RWPE2 (cell line): ENCODE data around the gene SERPINB3.
"Not testable (repeated sequence)": the region's sequence is repeated elsewhere in the genome, so short reads cannot be mapped to it uniquely, and the experiment has no call there.

Source experiments
- ATAC-seq: fragments of 200-7000 bp; cut with Tn5 transposase; 3 replicates; pipeline ENCODE4 v1.9.1; 2021; ENCODE audit warnings: low read depth
- DNase-seq: peaks from one replicate; pipeline ENCODE4 v3.0.0-alpha.2; 2020; ENCODE audit warnings: low spot score
- H3K27ac ChIP-seq: fragments of 450-650 bp; 2 replicates; pipeline ENCODE4 v1.5.1; 2017; ENCODE audit warnings: mild to moderate bottlenecking; ENCODE audit not compliant: poor library complexity, severe bottlenecking
- H3K27me3 ChIP-seq: fragments of 250-450 bp; sonication (Bioruptor Pico); 2 replicates; pipeline ENCODE4 v1.5.1; 2021; ENCODE audit warnings: mild to moderate bottlenecking, moderate library complexity; ENCODE audit not compliant: insufficient read depth, poor library complexity, severe bottlenecking
- H3K36me3 ChIP-seq: fragments of 250-450 bp; sonication (Bioruptor Pico); 2 replicates; pipeline ENCODE4 v1.5.1; 2020; ENCODE audit warnings: low read depth, mild to moderate bottlenecking, moderate library complexity
- H3K4me1 ChIP-seq: fragments of 250-450 bp; sonication (Bioruptor Pico); 2 replicates; pipeline ENCODE4 v1.5.1; 2021; ENCODE audit warnings: mild to moderate bottlenecking, moderate library complexity; ENCODE audit not compliant: insufficient read depth, poor library complexity, severe bottlenecking
- H3K4me3 ChIP-seq: fragments of 250-450 bp; sonication (Bioruptor Pico); 2 replicates; pipeline ENCODE4 v1.5.1; 2021; ENCODE audit warnings: mild to moderate bottlenecking, moderate library complexity; ENCODE audit not compliant: severe bottlenecking
- H3K9me3 ChIP-seq: fragments of 250-450 bp; sonication (Bioruptor Pico); 2 replicates; pipeline ENCODE4 v1.5.1; 2021; ENCODE audit warnings: mild to moderate bottlenecking, moderate library complexity; ENCODE audit not compliant: severe bottlenecking
- TF ChIP-seq, protein P1 (sequence below): fragments of 450-650 bp; IDR thresholded peaks from one replicate; pipeline ENCODE4 v1.5.1; 2017; ENCODE audit warnings: mild to moderate bottlenecking, moderate library complexity; ENCODE audit not compliant: poor library complexity, severe bottlenecking

SERPINB3 gene

DNA sequence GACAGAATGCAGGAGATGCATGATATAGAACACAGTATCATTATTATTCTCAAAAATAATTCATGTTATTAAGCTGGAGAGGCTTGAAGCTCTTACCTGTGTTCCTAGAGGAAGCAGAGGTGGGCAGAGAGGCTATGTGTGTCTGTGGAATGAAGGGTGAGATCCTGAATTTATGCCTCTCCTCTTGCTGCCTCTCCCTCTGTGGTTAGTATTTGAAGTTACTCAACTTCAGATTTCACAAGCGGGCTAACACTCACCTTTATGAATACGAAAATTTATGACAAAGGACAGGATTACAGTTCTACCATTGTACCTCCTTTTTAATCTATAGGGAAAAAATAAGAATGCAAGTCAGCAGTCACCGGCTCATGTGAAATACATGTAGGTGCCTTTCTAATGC lies at the start of gene SERPINB3:
SERPINB3 (minus strand) TSS at position 144 of the 400 bp plus-strand sequence. CDS start 677 bp downstream, outside the sequence.
- not testable (repeated sequence) for H3K4me3 ChIP-seq, H3K9me3 ChIP-seq, H3K36me3 ChIP-seq, DNase-seq, H3K27me3 ChIP-seq
- Histone ChIP-seq H3K4me1 (peaks cover 24% of the 10 kb centered on the region), H3K27ac (peak within 1 kb of the TSS; percentile 52)
- ATAC-seq = peak; percentile 79

DNA sequence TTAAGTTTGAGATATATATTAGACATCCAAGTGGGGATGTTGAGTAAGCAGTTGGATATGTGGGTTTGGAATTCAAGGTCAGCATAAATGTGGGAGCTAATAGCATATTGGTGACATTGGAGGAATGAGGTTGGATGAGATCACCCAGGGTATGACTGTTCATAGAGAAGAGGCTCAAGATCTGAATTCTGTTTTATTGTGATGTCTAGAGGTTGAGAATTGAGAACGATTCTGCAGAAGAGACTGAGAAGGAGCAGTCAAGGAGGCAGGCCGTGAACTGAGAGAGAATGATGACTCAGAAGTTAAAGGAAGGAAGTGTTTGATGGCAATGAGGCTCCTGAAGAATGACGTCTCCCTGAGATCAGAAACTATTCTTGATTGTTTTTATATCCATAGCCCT lies 47.0 kb upstream of the SERPINB3 start:
- no peaks in the 10 kb centered on the region for H3K27me3 ChIP-seq
- DNase-seq = no peak

DNA sequence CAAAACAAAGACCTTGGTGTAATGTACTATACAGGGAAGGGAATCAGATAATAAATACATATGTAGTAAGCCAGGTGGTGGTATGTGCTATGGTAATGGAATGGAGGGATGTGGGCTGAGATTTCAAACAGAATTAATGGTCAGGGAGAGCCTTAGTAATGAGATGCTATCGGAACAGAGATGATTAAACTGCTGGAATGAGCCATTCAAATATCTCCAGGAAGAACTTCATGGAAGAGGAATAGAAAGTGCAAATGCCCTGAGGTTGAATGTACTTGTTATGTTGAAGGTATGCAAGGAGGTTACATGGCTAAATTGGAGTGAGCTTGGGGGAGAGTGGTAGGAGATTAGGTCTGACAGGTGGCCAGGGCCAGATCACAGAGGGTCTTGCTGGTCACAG lies 46.1 kb upstream of the SERPINB3 start:
- no peak overlapping the region for H3K4me3 ChIP-seq
- H3K36me3 ChIP-seq = no peaks in the 10 kb centered on the region
- no peak for ATAC-seq
- TF ChIP-seq, protein P1, sequence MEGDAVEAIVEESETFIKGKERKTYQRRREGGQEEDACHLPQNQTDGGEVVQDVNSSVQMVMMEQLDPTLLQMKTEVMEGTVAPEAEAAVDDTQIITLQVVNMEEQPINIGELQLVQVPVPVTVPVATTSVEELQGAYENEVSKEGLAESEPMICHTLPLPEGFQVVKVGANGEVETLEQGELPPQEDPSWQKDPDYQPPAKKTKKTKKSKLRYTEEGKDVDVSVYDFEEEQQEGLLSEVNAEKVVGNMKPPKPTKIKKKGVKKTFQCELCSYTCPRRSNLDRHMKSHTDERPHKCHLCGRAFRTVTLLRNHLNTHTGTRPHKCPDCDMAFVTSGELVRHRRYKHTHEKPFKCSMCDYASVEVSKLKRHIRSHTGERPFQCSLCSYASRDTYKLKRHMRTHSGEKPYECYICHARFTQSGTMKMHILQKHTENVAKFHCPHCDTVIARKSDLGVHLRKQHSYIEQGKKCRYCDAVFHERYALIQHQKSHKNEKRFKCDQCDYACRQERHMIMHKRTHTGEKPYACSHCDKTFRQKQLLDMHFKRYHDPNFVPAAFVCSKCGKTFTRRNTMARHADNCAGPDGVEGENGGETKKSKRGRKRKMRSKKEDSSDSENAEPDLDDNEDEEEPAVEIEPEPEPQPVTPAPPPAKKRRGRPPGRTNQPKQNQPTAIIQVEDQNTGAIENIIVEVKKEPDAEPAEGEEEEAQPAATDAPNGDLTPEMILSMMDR = no peak
- H3K27me3 ChIP-seq = no peaks in the 10 kb centered on the region
- no peak for DNase-seq
- no peaks in the 10 kb centered on the region for H3K4me1 ChIP-seq
- no peaks in the 10 kb centered on the region for H3K9me3 ChIP-seq
- no peak overlapping the region for H3K27ac ChIP-seq

More for the DNA sequence above, 47.0 kb upstream of the SERPINB3 start:
- Histone ChIP-seq H3K4me3 (no peak overlapping the region), H3K9me3 (no peaks in the 10 kb centered on the region), H3K4me1 (no peaks in the 10 kb centered on the region), H3K27ac (no peak overlapping the region), H3K36me3 (no peaks in the 10 kb centered on the region)
- TF ChIP-seq, protein P1 = no peak
- peak; percentile 14; the same call in 1 of the 3 replicates for ATAC-seq

DNA sequence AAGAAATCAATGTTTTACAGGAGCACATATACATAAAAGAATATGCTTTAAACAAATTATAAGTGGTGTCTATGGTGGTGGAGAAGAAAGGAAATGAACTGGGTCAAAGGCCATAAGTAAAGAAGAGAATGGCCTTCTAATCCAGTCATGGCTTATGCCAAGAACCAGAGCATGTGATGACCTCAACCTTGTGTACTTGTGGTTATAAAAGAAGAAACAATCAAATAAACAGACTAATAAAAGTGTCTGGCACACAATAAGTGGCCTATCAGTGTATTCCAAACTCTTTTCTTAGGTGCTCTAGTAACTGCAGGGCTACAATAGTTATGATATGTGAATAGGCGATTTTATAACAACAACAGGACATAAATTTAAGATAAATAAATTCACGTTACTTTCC lies 43.7 kb upstream of the SERPINB3 start:
- TF ChIP-seq, protein P1 = no peak
- no peaks in the 10 kb centered on the region for H3K4me1 ChIP-seq

DNA sequence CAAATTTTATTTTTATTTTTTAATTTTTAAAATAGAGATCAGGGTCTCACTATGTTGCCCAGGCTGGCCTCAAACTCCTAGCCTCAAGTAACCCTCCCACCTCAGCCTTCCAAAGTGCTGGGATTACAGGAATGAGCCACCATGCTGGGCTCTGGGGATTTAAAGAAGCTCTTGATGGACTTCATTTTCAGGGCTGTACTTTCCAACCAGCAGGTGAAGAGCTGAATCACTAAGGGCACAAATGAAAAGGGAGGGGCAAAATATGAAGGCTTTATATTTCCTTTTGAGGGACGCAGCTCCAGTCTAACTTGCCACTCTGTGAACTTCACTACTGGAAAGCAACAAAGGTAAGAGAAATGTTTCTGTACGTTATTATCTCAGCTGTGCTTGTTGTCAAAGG lies 41.0 kb upstream of the SERPINB3 start, which contains the start of gene SERPINB11:
SERPINB11 (plus strand) TSS at position 301 of the 400 bp plus-strand sequence. CDS start 7,234 bp downstream, outside the sequence.
- Histone ChIP-seq H3K27me3 (no peaks in the 10 kb centered on the region), H3K27ac (no peak within 1 kb of the TSS), H3K4me3 (no peak within 1 kb of the TSS), H3K9me3 (no peaks in the 10 kb centered on the region), H3K4me1 (no peaks in the 10 kb centered on the region), H3K36me3 (no peaks in the 10 kb centered on the region)
- no peak for ATAC-seq
- no peak for DNase-seq
- TF ChIP-seq, protein P1 = no peak

More for the DNA sequence above, 43.7 kb upstream of the SERPINB3 start:
- no peak overlapping the region for H3K4me3 ChIP-seq
- no peaks in the 10 kb centered on the region for H3K9me3 ChIP-seq
- no peaks in the 10 kb centered on the region for H3K36me3 ChIP-seq
- no peak for DNase-seq
- ATAC-seq = no peak
- H3K27ac ChIP-seq = no peak overlapping the region
- no peaks in the 10 kb centered on the region for H3K27me3 ChIP-seq
